A549 treated with CpdA at 1 μM for 4 hours (cell line): ENCODE measurements around the gene SERGEF. TPM values are rescaled to one million over a fixed set of nuclear protein-coding genes. Genes with fewer than 3 reads are reported as not detected.

Source experiments
- total RNA-seq: library from RNA; stranded (reverse); fragments of 200-300 nt; extraction: Qiagen RNA extraction; gene quantifications from 5 replicates; pipeline ENCODE4 v1.2.3, GENCODE V29; 2022; ENCODE audit warnings: low read depth

Gene SERGEF
- total RNA-seq: 15.9 to 20.7 TPM (median 18.1 TPM) in 5 replicates

DNA sequence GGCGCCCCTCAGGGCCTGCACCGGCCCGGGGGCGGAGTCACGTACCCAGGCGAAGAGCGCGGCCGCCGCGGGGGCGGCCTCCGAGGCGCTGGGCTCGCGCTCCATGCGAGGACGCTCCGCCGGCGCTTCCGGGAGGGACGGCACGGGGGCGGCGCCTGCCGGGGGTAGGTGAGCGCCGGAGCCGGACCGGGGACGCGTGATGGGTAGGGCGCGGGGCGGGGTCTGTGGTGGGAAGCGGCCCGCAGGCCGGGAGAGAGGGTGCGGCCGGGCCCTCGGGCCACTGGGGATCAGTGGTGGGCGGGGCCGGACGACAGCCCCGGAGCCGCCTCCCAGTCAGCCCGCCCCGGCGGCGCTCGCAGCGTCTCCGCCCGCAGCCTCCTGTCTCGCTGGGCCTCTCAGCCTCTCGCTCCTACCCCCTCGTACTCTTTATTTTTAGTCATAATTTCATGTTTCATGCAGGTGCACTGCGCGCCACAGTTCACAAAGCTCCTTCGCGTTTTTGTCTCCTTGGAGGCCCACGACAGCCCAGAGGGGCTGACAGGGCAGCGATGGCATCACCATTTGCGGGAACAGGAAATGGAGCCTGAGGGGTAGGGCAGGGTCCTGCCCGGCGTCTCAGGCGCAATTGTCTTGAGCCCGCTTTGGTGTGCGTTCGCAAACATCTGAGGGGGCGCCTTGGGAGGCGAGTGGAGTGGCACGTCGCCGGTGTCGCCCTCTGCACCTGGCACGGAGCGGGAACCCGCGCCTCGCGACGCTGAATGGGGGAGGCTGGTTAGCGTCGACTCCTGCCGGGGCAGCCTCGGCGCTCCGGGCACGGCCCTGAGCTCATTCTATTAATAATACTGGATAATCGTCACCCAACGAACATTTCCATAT lies at the start of gene SERGEF:
Gene SERGEF (minus strand): TSS at position 142 of the 876 bp plus-strand sequence. CDS start 37 bp downstream, at position 105.

DNA sequence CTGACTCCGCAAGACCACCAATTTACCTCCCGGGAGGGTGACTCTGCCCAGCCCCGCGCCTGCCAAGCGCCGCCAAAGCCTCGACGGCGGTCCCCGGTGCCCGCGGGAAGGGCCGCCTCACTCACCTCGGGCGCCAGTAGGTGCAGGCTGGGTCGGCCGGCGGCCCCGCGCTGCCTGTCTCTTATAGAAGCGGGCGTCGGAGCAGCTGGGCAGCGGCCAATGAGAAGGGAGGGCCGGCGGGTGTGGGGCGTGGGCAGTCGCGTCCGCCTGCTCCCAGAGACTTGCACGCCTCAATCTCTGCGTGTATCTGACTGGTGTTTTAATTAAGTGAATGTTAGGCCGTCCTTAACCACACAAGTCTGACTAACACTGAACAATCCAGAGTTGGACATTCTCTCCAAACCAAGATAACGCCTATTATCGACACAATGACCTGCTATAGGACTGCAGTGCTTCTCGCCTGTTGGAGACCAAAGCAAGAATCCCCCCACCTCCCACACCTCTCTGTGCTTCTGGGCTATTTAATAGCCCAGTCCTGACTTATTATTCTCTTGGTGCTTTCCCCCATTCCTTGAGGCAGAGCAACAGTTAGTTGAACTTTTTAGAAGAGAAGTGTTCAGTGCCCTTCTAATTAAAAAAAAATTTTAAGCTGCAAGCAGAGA lies 33.4 kb upstream of the SERGEF start, which contains the start of gene TPH1:
Gene TPH1 (minus strand): TSS at position 154 of the 662 bp plus-strand sequence. CDS start 5,507 bp downstream, outside the sequence.

Other genes with a start within 250 kb of the SERGEF start
- 0.02 to 0.10 TPM (median 0.08 TPM) in 4 of 5 replicates, not detected in the other for gene TPH1, start 33.2 kb upstream of the SERGEF start, total RNA-seq
- gene SAAL1, start 93.0 kb upstream of the SERGEF start, total RNA-seq: 37.1 to 42.3 TPM (median 38.6 TPM) in 5 replicates
- 0.41 TPM in 1 of 5 replicates, not detected in the others for gene MRGPRX3, start 119.5 kb upstream of the SERGEF start, total RNA-seq
- not detected in 5 replicates for gene MRGPRX4, start 159.8 kb upstream of the SERGEF start, total RNA-seq
- not detected in 5 replicates for gene SAA4, start 223.8 kb upstream of the SERGEF start, total RNA-seq
- 0.07 TPM in 1 of 5 replicates, not detected in the others for gene SAA2, start 235.6 kb upstream of the SERGEF start, total RNA-seq